NOMO-1 treated with DMSO at 0.1 percent for 48 hours (cell line): Measurements from ENCODE around the gene MRPL27.

Source experiments
- DNase-seq: peaks from one replicate; lab custom pipeline; 2025; ENCODE audit not compliant: unreplicated experiment; lab: John Stamatoyannopoulos, UW

Gene MRPL27

DNA sequence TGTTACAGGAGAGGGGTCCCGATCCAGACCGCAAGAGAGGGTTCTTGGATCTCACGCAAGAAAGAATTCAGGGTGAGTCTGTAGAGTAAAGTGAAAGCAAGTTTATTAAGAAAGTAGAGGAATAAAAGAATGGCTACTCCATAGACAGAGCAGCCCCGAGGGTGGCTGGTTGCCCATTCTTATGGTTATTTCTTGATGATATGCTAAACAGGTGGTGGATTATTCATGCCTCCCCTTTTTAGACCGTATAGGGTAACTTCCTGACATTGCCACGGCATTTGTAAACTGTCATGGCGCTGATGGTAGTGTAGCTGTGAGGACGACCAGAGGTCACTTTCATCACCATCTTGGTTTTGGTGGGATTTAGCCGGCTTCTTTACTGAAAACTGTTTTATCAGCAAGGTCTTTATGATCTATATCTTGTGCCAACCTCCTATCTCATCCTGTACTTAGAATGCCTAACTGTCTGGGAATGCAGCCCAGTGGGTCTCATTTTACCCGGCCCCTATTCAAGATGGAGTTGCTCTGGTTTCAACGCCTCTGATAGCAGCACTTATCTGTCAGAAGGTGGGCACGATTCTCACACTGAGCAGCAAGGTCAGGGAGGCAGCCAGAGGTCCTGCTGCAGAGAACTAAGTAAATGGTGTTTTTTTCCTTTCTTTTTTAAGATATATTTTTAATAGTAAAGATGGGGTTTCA, 53.5 kb downstream of the MRPL27 start:
- no peak for DNase-seq

DNA sequence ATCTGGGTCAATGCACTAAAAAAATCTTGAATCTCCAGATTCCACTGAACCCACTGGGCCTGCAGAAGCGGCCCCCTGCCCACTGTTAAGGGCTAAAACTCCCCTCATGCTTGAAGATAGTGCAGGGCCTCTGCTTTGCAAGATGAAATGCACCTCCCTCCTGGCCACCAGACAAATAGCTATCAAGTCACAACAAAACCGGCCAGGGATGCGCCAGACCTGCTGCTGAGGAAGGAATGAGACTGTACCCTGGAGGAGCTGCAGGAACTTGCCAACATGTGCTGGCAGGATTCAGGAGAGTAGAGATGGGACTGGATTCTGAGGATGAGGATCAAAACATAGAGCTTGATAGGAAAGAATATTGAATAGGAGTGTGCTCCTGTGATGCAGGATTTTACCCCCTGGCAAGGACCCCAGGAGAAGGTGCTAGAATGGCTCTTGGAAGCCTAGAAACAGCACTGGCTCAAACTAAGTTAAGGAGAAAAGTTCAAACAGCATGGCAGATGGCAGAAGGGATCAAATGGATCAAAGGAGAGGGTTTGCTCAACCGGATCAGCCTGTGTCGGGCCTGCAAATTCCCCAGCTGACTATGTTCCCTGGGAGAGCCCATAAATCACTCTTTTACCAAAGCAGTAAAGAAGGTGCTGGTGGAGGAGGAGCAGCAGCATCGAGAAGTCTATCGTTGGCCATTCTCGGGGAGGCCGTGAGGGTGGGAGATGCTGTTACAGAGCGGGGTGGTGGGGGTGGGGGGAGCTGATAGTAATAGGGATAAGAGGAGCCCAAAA, 54.3 kb downstream of the MRPL27 start:
- DNase-seq: no peak
